GM23338 (cell line): Measurements from ENCODE around the gene ANKRD2.

Experiments
- CREB1 ChIP-seq: fragments of 250-450 bp; sonication (Bioruptor Pico); IDR thresholded peaks from 2 replicates; pipeline ENCODE4 v1.5.0; 2020; ENCODE audit warnings: low read depth, mild to moderate bottlenecking, moderate library complexity
- EZH2 ChIP-seq: fragments of 200-600 bp; sonication (generic); IDR thresholded peaks from one replicate; pipeline ENCODE4 v1.8.0; 2017; ENCODE audit warnings: antibody characterized with exemption, mild to moderate bottlenecking, low read depth; ENCODE audit not compliant: unreplicated experiment
- TF ChIP-seq, protein P1 (sequence below): IDR thresholded peaks from one replicate; pipeline ENCODE4 v1.6.1; 2018; ENCODE audit warnings: antibody characterized with exemption; ENCODE audit not compliant: unreplicated experiment

DNA sequence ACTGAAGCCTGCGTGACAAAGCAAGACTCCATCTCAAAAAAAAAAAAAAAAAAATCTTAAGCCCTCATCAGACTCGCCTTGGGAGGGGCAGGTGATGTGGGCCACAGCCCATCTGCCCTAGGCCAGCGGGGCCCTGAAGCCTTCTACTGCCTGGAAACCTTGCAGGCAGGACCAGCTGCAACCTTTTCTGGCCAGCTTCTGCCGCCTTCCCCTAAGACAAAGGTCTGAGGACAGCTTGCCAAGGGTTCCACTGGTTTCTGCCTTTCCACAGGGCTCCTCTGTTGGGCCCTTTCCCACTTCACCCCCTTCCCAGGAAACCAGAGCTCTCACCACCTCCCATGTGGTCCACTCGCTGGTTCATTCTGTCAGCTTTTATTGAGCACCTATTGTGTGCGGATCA, 38.7 kb upstream of the ANKRD2 start:
- TF ChIP-seq, protein P1, sequence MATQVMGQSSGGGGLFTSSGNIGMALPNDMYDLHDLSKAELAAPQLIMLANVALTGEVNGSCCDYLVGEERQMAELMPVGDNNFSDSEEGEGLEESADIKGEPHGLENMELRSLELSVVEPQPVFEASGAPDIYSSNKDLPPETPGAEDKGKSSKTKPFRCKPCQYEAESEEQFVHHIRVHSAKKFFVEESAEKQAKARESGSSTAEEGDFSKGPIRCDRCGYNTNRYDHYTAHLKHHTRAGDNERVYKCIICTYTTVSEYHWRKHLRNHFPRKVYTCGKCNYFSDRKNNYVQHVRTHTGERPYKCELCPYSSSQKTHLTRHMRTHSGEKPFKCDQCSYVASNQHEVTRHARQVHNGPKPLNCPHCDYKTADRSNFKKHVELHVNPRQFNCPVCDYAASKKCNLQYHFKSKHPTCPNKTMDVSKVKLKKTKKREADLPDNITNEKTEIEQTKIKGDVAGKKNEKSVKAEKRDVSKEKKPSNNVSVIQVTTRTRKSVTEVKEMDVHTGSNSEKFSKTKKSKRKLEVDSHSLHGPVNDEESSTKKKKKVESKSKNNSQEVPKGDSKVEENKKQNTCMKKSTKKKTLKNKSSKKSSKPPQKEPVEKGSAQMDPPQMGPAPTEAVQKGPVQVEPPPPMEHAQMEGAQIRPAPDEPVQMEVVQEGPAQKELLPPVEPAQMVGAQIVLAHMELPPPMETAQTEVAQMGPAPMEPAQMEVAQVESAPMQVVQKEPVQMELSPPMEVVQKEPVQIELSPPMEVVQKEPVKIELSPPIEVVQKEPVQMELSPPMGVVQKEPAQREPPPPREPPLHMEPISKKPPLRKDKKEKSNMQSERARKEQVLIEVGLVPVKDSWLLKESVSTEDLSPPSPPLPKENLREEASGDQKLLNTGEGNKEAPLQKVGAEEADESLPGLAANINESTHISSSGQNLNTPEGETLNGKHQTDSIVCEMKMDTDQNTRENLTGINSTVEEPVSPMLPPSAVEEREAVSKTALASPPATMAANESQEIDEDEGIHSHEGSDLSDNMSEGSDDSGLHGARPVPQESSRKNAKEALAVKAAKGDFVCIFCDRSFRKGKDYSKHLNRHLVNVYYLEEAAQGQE, result no peak
- no peak for TF ChIP-seq CREB1 (CRISPR knock-in tag)
- no peak for TF ChIP-seq EZH2
